T-cell (primary cell): Measurements from ENCODE around the gene ARMC5. TPM values are rescaled to one million over a fixed set of nuclear protein-coding genes. Genes with fewer than 3 reads are reported as not detected.

Experiments
- ATAC-seq, 4 experiments: fragments of 200-7000 bp in 3 of 4; fragments of 150-1000 bp in 1 of 4; cut with Tn5 transposase; replicated peaks in 1 of 4; 1 replicate in 3 of 4; 2 replicates in 1 of 4; pipeline ENCODE4 v1.10.0; 2021; ENCODE audit warnings: moderate library complexity in 3 of 4, mild to moderate bottlenecking in 2 of 4, moderate number of reproducible peaks in 1 of 4
- CTCF ChIA-PET, 2 donors: fragments of 300-600 bp; sonication (Branson Sonifier 250); formaldehyde crosslinking; loops; one replicate each; lab custom pipeline; 2022; ENCODE audit warnings: antibody characterized with exemption in 2 of 2; lab: Charles Lee
- POLR2A ChIA-PET, 2 donors: fragments of 300-600 bp; sonication (Branson Sonifier 250); formaldehyde crosslinking; loops; one replicate each; lab custom pipeline; 2022; ENCODE audit warnings: antibody characterized with exemption in 2 of 2; lab: Charles Lee
- DNase-seq, 35 experiments: peaks; one replicate each; pipeline versions ENCODE4 v3.0.0 to v3.0.0-alpha.2; 2013 to 2023
- H3K27ac ChIP-seq: one replicate; pipeline ENCODE4 v1.5.1; 2013; ENCODE audit warnings: low read length
- H3K27me3 ChIP-seq, 2 experiments: replicated peaks in 1 of 2; 1 replicate in 1 of 2; 2 replicates in 1 of 2; pipeline versions ENCODE4 v1.6.1 to v1.7.0; 2013; ENCODE audit warnings: low read length in 1 of 2, mixed read lengths in 1 of 2; ENCODE audit not compliant: control insufficient read depth in 2 of 2, insufficient read depth in 2 of 2; ENCODE audit errors: extremely low read depth in 1 of 2
- H3K36me3 ChIP-seq, 2 donors: 1 replicate in 1 of 2; 2 replicates in 1 of 2; pipeline versions ENCODE4 v1.6.1 to v1.7.0; 2013; ENCODE audit warnings: low read length in 1 of 2; ENCODE audit not compliant: control insufficient read depth in 2 of 2, insufficient read depth in 1 of 2; ENCODE audit errors: extremely low read depth in 1 of 2
- H3K4me1 ChIP-seq, 2 experiments: 1 replicate in 1 of 2; 2 replicates in 1 of 2; pipeline versions ENCODE4 v1.6.1 to v1.7.0; 2013; ENCODE audit warnings: low read length in 2 of 2, mixed read lengths in 1 of 2; ENCODE audit not compliant: insufficient read depth in 2 of 2, control insufficient read depth in 1 of 2; ENCODE audit errors: extremely low read depth in 1 of 2
- H3K4me3 ChIP-seq, 2 donors: 1 replicate in 1 of 2; 2 replicates in 1 of 2; pipeline versions ENCODE4 v1.5.1 to v1.7.0; 2013; ENCODE audit warnings: mild to moderate bottlenecking in 2 of 2, low read length in 1 of 2, moderate library complexity in 1 of 2; ENCODE audit not compliant: control insufficient read depth in 1 of 2; ENCODE audit errors: extremely low read depth in 1 of 2
- H3K9me3 ChIP-seq: 2 replicates; pipeline ENCODE4 v1.7.0; 2013
- H3K27ac Mint-ChIP-seq, 2 donors: one replicate each; pipeline ENCODE4 v1.8.0; 2020 to 2021; ENCODE audit warnings: mild to moderate bottlenecking in 2 of 2, mixed read lengths in 2 of 2
- H3K27me3 Mint-ChIP-seq, 2 donors: one replicate each; pipeline ENCODE4 v1.8.0; 2021 to 2022; ENCODE audit warnings: mixed read lengths in 2 of 2
- H3K36me3 Mint-ChIP-seq: one replicate; pipeline ENCODE4 v1.8.0; 2021; ENCODE audit warnings: mixed read lengths
- H3K4me1 Mint-ChIP-seq, 3 donors: one replicate each; pipeline ENCODE4 v1.8.0; 2020 to 2022; ENCODE audit warnings: mixed read lengths in 3 of 3, mild to moderate bottlenecking in 1 of 3
- H3K4me3 Mint-ChIP-seq, 3 donors: one replicate each; pipeline ENCODE4 v1.8.0; 2020 to 2022; ENCODE audit warnings: mild to moderate bottlenecking in 3 of 3, mixed read lengths in 3 of 3, moderate library complexity in 3 of 3
- H3K9me3 Mint-ChIP-seq, 3 donors: one replicate each; pipeline ENCODE4 v1.8.0; 2020 to 2022; ENCODE audit warnings: mixed read lengths in 3 of 3
- WGBS: methylation state at CpG from one replicate; pipeline ENCODE4 v1.1.5; 2013; ENCODE audit warnings: missing lambda C conversion rate; ENCODE audit not compliant: insufficient coverage; 5-methylcytosine and 5-hydroxymethylcytosine counted together
- total RNA-seq, 35 experiments: library from RNA in 6 of 35; stranded (reverse) in 6 of 35; fragments of 120-200 nt in 1 of 35; gene quantifications; one replicate each; pipeline versions ENCODE4 v1.2.1 to v1.2.4 and lab custom pipeline; 2013 to 2026

The ARMC5 gene
- total RNA-seq, 5 donors from 2014 or later (not counting 1 experiment from before 2014, with no cell fraction given): 9.3 to 16.6 (median 10.2) TPM

DNA sequence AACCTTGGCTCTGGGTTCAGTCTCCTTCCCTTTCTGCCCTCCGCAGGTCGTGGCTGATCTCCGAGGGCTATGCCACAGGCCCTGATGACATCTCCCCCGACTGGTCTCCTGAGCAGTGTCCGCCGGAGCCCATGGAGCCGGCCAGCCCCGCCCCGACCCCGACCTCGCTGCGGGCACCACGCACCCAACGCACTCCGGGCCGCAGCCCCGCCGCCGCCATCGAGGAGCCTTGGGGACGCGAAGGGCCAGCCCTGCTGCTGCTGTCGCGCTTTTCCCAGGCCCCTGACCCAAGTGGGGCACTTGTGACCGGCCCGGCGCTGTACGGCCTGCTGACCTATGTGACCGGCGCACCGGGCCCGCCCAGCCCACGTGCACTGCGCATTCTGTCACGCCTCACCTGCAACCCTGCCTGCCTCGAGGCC is 5.1 kb downstream of the ARMC5 start:
- ATAC-seq (no peak), DNase-seq (no peak)
- WGBS: 98% methylated on average over 36 of the region's 36 CpGs
- H3K27me3 Mint-ChIP-seq: no peaks in the 10 kb centered on the region
- peaks cover 6 to 42% of the 10 kb centered on the region in 2 donors for H3K36me3 ChIP-seq
- H3K27me3 ChIP-seq: no peaks in the 10 kb centered on the region
- H3K9me3 ChIP-seq: no peaks in the 10 kb centered on the region
- ChIA-PET POLR2A (interaction anchor here in 1 of 2 donors (0.6 kb wide), 2 partner anchors 230 to 322 kb away, joined by 9 to 17 read pairs; no protein-coding TSS in a partner anchor), CTCF (interaction anchor here in 1 of 2 donors (0.7 kb wide), 1 partner anchor 61 kb away, joined by 5 read pairs; no protein-coding TSS in a partner anchor)
- no peak overlapping the region for H3K4me3 Mint-ChIP-seq
- H3K27ac Mint-ChIP-seq: no peak overlapping the region
- H3K9me3 Mint-ChIP-seq: no peaks in the 10 kb centered on the region
- no peak overlapping the region for H3K4me3 ChIP-seq
- H3K4me1 Mint-ChIP-seq: peaks cover 25 to 27% (median 27%) of the 10 kb centered on the region in 3 donors
- H3K4me1 ChIP-seq: peaks cover 8 to 23% of the 10 kb centered on the region in 2 experiments
- peaks cover 21% of the 10 kb centered on the region for H3K36me3 Mint-ChIP-seq
- H3K27ac ChIP-seq: no peak overlapping the region

DNA sequence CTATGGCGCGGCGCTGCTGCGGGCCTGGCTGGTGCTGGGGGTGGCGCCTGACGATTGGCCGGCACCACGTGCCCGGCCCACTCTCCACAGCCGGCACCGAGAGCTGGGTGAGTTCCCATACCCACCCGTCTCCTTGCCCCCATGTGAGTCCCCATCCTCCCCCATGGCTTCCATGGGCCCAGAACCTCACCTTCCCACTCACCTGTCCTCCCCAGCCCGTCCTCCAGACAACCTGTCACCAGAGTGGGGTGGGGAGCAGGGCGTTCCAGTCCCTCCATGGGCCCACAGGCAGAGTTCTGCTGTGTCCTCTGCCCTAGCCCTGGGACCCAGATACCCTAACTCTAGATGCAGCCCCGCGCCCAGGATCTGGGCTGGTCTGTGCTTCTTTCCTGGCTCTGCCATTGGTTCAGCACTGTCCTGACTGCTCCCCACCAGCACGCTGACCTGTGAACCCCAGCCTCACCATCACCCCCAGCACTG is 5.5 kb downstream of the ARMC5 start:
- 95% methylated on average over 16 of the region's 17 CpGs for WGBS
- no peaks in the 10 kb centered on the region for H3K27me3 Mint-ChIP-seq
- CTCF ChIA-PET: no interaction called here
- POLR2A ChIA-PET: no interaction called here
- no peaks in the 10 kb centered on the region for H3K27me3 ChIP-seq
- H3K4me1 ChIP-seq: peaks cover 8 to 23% of the 10 kb centered on the region in 2 experiments
- H3K36me3 ChIP-seq: peaks cover 6 to 42% of the 10 kb centered on the region in 2 donors
- H3K27ac ChIP-seq: no peak overlapping the region
- no peak for ATAC-seq
- H3K36me3 Mint-ChIP-seq: peaks cover 21% of the 10 kb centered on the region
- H3K27ac Mint-ChIP-seq: no peak overlapping the region
- no peaks in the 10 kb centered on the region for H3K9me3 Mint-ChIP-seq
- DNase-seq: no peak
- H3K4me3 ChIP-seq: no peak overlapping the region
- H3K9me3 ChIP-seq: no peaks in the 10 kb centered on the region
- no peak overlapping the region for H3K4me3 Mint-ChIP-seq
- H3K4me1 Mint-ChIP-seq: peaks cover 24 to 26% (median 26%) of the 10 kb centered on the region in 3 donors

DNA sequence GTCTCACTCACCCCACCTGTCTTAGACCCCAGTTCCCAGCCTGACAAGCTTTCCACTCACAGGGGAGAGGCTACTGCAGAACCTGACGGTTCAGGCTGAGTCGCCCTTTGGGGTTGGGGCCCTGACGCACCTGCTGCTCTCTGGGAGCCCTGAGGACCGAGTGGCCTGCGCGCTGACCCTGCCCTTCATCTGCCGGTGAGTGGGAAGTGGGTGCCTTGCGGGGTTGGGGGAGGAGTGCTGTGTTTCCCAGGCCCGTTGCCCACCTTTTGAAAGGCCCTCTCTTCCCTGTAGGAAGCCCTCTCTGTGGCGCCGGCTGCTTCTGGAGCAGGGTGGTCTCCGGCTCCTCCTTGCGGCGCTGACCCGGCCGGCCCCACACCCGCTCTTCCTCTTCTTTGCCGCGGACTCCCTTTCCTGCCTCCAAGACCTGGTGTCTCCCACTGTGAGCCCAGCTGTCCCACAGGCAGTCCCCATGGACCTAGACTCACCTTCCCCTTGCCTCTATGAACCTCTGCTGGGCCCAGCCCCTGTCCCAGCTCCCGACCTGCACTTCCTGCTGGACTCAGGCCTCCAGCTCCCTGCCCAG is 6.6 kb downstream of the ARMC5 start:
- Histone ChIP-seq H3K4me3 (no peak overlapping the region), H3K4me1 (peaks cover 0 to 14% of the 10 kb centered on the region in 2 experiments), H3K9me3 (no peaks in the 10 kb centered on the region), H3K27ac (no peak overlapping the region), H3K36me3 (peaks cover 6 to 42% of the 10 kb centered on the region in 2 donors), H3K27me3 (peaks cover 0 to 1% of the 10 kb centered on the region in 2 experiments)
- ChIA-PET POLR2A (no interaction called here), CTCF (no interaction called here)
- no peaks in the 10 kb centered on the region for H3K9me3 Mint-ChIP-seq
- peaks cover 21% of the 10 kb centered on the region for H3K36me3 Mint-ChIP-seq
- no peak overlapping the region for H3K27ac Mint-ChIP-seq
- ATAC-seq: no peak
- peaks cover 13 to 17% (median 17%) of the 10 kb centered on the region in 3 donors for H3K4me1 Mint-ChIP-seq
- WGBS: 92% methylated on average over 12 of the region's 20 CpGs
- H3K27me3 Mint-ChIP-seq: no peaks in the 10 kb centered on the region
- H3K4me3 Mint-ChIP-seq: no peak overlapping the region
- DNase-seq: no peak

DNA sequence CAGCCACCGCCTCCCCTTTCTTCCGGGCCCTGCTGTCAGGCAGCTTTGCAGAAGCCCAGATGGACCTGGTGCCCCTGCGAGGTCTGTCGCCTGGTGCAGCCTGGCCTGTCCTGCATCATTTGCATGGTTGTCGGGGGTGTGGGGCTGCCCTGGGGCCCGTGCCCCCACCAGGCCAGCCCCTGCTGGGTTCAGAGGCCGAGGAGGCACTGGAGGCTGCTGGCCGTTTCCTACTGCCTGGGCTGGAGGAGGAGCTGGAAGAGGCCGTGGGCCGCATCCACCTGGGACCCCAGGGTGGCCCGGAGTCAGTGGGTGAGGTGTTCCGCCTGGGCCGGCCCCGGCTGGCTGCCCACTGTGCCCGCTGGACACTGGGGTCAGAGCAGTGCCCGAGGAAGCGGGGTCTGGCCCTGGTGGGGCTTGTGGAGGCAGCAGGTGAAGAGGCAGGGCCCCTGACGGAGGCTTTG is 7.1 kb downstream of the ARMC5 start:
- Histone ChIP-seq H3K27ac (no peak overlapping the region), H3K4me3 (no peak overlapping the region), H3K9me3 (no peaks in the 10 kb centered on the region), H3K27me3 (peaks cover 0 to 6% of the 10 kb centered on the region in 2 experiments), H3K36me3 (peaks cover 6 to 42% of the 10 kb centered on the region in 2 donors), H3K4me1 (peaks cover 0 to 11% of the 10 kb centered on the region in 2 experiments)
- Mint-ChIP-seq H3K27ac (no peak overlapping the region), H3K4me1 (peaks cover 8 to 14% (median 12%) of the 10 kb centered on the region in 3 donors), H3K36me3 (peaks cover 21% of the 10 kb centered on the region), H3K4me3 (no peak overlapping the region), H3K27me3 (peaks cover 0 to 5% of the 10 kb centered on the region in 2 donors), H3K9me3 (no peaks in the 10 kb centered on the region)
- DNase-seq (no peak), ATAC-seq (no peak)
- ChIA-PET CTCF (no interaction called here), POLR2A (no interaction called here)
- WGBS: 93% methylated on average over 17 of the region's 18 CpGs

DNA sequence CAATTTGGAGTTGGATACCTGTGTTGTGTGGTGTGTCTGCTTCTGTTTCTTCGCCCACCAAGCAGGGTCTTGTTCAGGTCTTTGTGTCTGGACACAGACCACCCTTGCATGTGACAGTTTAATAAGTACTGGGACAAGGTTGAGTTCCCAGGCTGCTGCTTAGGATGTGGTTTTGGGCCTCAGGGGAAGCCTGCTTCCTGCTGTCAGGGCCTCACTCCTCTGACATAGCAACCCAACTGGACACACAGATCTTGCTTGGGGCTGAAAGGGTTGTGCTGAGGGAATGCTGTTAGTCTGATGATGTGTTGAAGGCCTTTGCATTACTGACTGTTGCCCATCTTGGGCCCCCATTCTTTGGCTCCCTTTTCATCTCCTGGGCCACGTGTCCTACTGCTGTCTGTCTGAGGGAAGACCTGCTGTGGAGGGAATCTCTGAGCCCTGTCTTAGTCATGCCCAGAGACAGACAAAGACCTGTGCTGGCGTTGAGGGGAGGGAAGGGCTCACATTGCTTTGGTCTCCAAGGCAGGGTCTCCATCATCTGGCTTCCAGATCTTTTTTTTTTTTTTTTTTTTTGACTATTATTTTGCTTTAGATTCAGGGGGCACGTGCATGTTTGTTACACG is 8.0 kb downstream of the ARMC5 start:
- ChIA-PET CTCF (no interaction called here), POLR2A (no interaction called here)
- Histone ChIP-seq H3K4me3 (no peak overlapping the region), H3K27ac (peak overlapping the region; percentile 0), H3K4me1 (peaks cover 0 to 17% of the 10 kb centered on the region in 2 experiments), H3K9me3 (no peaks in the 10 kb centered on the region), H3K27me3 (peaks cover 0 to 13% of the 10 kb centered on the region in 2 experiments), H3K36me3 (peaks cover 4 to 39% of the 10 kb centered on the region in 2 donors)
- DNase-seq: no peak
- Mint-ChIP-seq H3K36me3 (peaks cover 21% of the 10 kb centered on the region), H3K9me3 (no peaks in the 10 kb centered on the region), H3K4me1 (peaks cover 8 to 14% (median 12%) of the 10 kb centered on the region in 3 donors), H3K27me3 (peaks cover 0 to 7% of the 10 kb centered on the region in 2 donors), H3K27ac (peak overlapping the region in 1 of 2 donors; percentile 78), H3K4me3 (no peak overlapping the region)
- WGBS: 43% methylated on average over 2 of the region's 5 CpGs
- ATAC-seq: peak in 1 of 4 experiments; percentile 58

DNA sequence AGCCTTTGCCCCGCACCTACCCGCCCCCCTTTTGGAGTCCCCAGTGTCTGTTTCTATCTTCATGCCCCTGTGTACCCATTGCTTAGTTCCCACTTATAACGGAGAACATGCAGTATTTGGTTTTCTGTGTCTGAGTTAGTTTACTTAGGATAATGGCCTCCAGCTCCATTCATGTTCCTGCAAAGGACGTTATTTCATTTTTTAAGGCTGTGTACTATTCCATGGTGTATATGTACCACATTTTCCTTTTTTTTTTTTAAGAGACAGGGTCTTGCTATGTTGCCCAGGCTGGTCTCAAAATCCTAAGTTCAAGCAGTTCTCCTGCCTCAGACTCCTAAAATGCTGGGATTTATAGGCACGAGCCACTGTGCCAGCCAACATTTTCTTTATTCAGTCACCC is 8.6 kb downstream of the ARMC5 start:
- CTCF ChIA-PET: interaction anchor here in 1 of 2 donors (0.6 kb wide), 1 partner anchor 11 kb away, joined by 4 read pairs; no protein-coding TSS in a partner anchor
- H3K27ac Mint-ChIP-seq: peak overlapping the region in 1 of 2 donors; percentile 78
- H3K4me3 Mint-ChIP-seq: no peak overlapping the region
- ATAC-seq (no peak), DNase-seq (no peak)
- peaks cover 2 to 33% of the 10 kb centered on the region in 2 donors for H3K36me3 ChIP-seq
- POLR2A ChIA-PET: no interaction called here
- peaks cover 13 to 19% (median 17%) of the 10 kb centered on the region in 3 donors for H3K4me1 Mint-ChIP-seq
- peaks cover 5 to 12% of the 10 kb centered on the region in 2 donors for H3K27me3 Mint-ChIP-seq
- no peak overlapping the region for H3K4me3 ChIP-seq
- peaks cover 0 to 19% of the 10 kb centered on the region in 2 experiments for H3K27me3 ChIP-seq
- H3K27ac ChIP-seq: peak overlapping the region; percentile 0
- WGBS: no CpG with 5 or more reads among the region's 5 CpGs
- H3K36me3 Mint-ChIP-seq: peaks cover 21% of the 10 kb centered on the region
- peaks cover 0 to 23% of the 10 kb centered on the region in 2 experiments for H3K4me1 ChIP-seq
- no peaks in the 10 kb centered on the region for H3K9me3 ChIP-seq
- no peaks in the 10 kb centered on the region for H3K9me3 Mint-ChIP-seq
